ENCODE results near the gene FUT8. TPM values are rescaled to one million over a fixed set of nuclear protein-coding genes. Genes with fewer than 3 reads are reported as not detected.
"Not testable (repeated sequence)": the region's sequence is repeated elsewhere in the genome, so short reads cannot be mapped to it uniquely, and the experiment has no call there.

The FUT8 gene
- total RNA-seq, 1 donor, result 32.1 TPM

- no peaks in the 10 kb centered on the region for H3K27me3 ChIP-seq (ENCODE audit: insufficient read depth, low read length)
Measured at GRCh38 chr14:65410640-65411039, 1.9 kb upstream of the FUT8 start.

GRCh38 chr14:65411656-65412031, 886 bp upstream of the FUT8 start:
- no peaks in the 10 kb centered on the region for H3K27me3 ChIP-seq (ENCODE audit: insufficient read depth, low read length)
- peaks cover 15% of the 10 kb centered on the region for H3K4me1 ChIP-seq (ENCODE audit: insufficient read depth, low read length)
- H3K9me3 ChIP-seq (ENCODE audit: low read depth, low read length), result no peaks in the 10 kb centered on the region
- H3K4me3 ChIP-seq (ENCODE audit: low read length), result peak overlapping the region; percentile 95

More at GRCh38 chr14:65410640-65411039, 1.9 kb upstream of the FUT8 start:
- Histone ChIP-seq H3K9me3 (ENCODE audit: low read depth, low read length) (no peaks in the 10 kb centered on the region), H3K4me1 (ENCODE audit: insufficient read depth, low read length) (peaks cover 15% of the 10 kb centered on the region), H3K4me3 (ENCODE audit: low read length) (no peak overlapping the region)

GRCh38 chr14:65412856-65413738, 567 bp downstream of the FUT8 start:
- H3K4me3 ChIP-seq (ENCODE audit: low read length), result peak overlapping the region; percentile 95
- H3K9me3 ChIP-seq (ENCODE audit: low read depth, low read length), result no peaks in the 10 kb centered on the region
- H3K27me3 ChIP-seq (ENCODE audit: insufficient read depth, low read length), result no peaks in the 10 kb centered on the region
- peaks cover 15% of the 10 kb centered on the region for H3K4me1 ChIP-seq (ENCODE audit: insufficient read depth, low read length)

- Histone ChIP-seq H3K4me1 (ENCODE audit: insufficient read depth, low read length) (peaks cover 15% of the 10 kb centered on the region), H3K27me3 (ENCODE audit: insufficient read depth, low read length) (no peaks in the 10 kb centered on the region), H3K4me3 (ENCODE audit: low read length) (peak overlapping the region; percentile 95), H3K9me3 (ENCODE audit: low read depth, low read length) (no peaks in the 10 kb centered on the region)
Measured at GRCh38 chr14:65413739-65414045, 1.2 kb downstream of the FUT8 start.

- H3K9me3 ChIP-seq (ENCODE audit: low read depth, low read length), result no peaks in the 10 kb centered on the region
- H3K27me3 ChIP-seq (ENCODE audit: insufficient read depth, low read length), result no peaks in the 10 kb centered on the region
- peaks cover 15% of the 10 kb centered on the region for H3K4me1 ChIP-seq (ENCODE audit: insufficient read depth, low read length)
- H3K4me3 ChIP-seq (ENCODE audit: low read length), result no peak overlapping the region
Measured at GRCh38 chr14:65414961-65415589, 2.5 kb downstream of the FUT8 start.

GRCh38 chr14:65415613-65416012, 3.1 kb downstream of the FUT8 start:
- Histone ChIP-seq H3K4me3 (ENCODE audit: low read length) (no peak overlapping the region), H3K4me1 (ENCODE audit: insufficient read depth, low read length) (peaks cover 15% of the 10 kb centered on the region), H3K9me3 (ENCODE audit: low read depth, low read length) (no peaks in the 10 kb centered on the region), H3K27me3 (ENCODE audit: insufficient read depth, low read length) (no peaks in the 10 kb centered on the region)

- Histone ChIP-seq H3K4me1 (ENCODE audit: insufficient read depth, low read length) (no peaks in the 10 kb centered on the region), H3K4me3 (ENCODE audit: low read length) (no peak overlapping the region), H3K9me3 (ENCODE audit: low read depth, low read length) (no peaks in the 10 kb centered on the region), H3K27me3 (ENCODE audit: insufficient read depth, low read length) (no peaks in the 10 kb centered on the region)
Measured at GRCh38 chr14:65419593-65420252, 7.2 kb downstream of the FUT8 start.

- Histone ChIP-seq H3K27me3 (ENCODE audit: insufficient read depth, low read length) (no peaks in the 10 kb centered on the region), H3K4me1 (ENCODE audit: insufficient read depth, low read length) (no peaks in the 10 kb centered on the region), H3K4me3 (ENCODE audit: low read length) (no peak overlapping the region), H3K9me3 (ENCODE audit: low read depth, low read length) (no peaks in the 10 kb centered on the region)
Measured at GRCh38 chr14:65421201-65421981, 8.9 kb downstream of the FUT8 start.

GRCh38 chr14:65422088-65422834, 9.7 kb downstream of the FUT8 start:
- Histone ChIP-seq H3K27me3 (ENCODE audit: insufficient read depth, low read length) (no peaks in the 10 kb centered on the region), H3K4me1 (ENCODE audit: insufficient read depth, low read length) (no peaks in the 10 kb centered on the region), H3K4me3 (ENCODE audit: low read length) (no peak overlapping the region), H3K9me3 (ENCODE audit: low read depth, low read length) (no peaks in the 10 kb centered on the region)

GRCh38 chr14:65423982-65424381, 11.5 kb downstream of the FUT8 start:
- H3K4me3 ChIP-seq (ENCODE audit: low read length), result no peak overlapping the region
- no peaks in the 10 kb centered on the region for H3K4me1 ChIP-seq (ENCODE audit: insufficient read depth, low read length)
- H3K9me3 ChIP-seq (ENCODE audit: low read depth, low read length), result no peaks in the 10 kb centered on the region
- no peaks in the 10 kb centered on the region for H3K27me3 ChIP-seq (ENCODE audit: insufficient read depth, low read length)

- Histone ChIP-seq H3K9me3 (ENCODE audit: low read depth, low read length) (no peaks in the 10 kb centered on the region), H3K27me3 (ENCODE audit: insufficient read depth, low read length) (no peaks in the 10 kb centered on the region), H3K4me1 (ENCODE audit: insufficient read depth, low read length) (no peaks in the 10 kb centered on the region), H3K4me3 (ENCODE audit: low read length) (no peak overlapping the region)
Measured at GRCh38 chr14:65424531-65424930, 12.0 kb downstream of the FUT8 start.

GRCh38 chr14:65425885-65426284, 13.4 kb downstream of the FUT8 start:
- no peaks in the 10 kb centered on the region for H3K27me3 ChIP-seq (ENCODE audit: insufficient read depth, low read length)
- H3K4me3 ChIP-seq (ENCODE audit: low read length), result no peak overlapping the region
- no peaks in the 10 kb centered on the region for H3K9me3 ChIP-seq (ENCODE audit: low read depth, low read length)

GRCh38 chr14:65426902-65427301, 14.4 kb downstream of the FUT8 start:
- not testable (repeated sequence) for H3K27me3 ChIP-seq (ENCODE audit: insufficient read depth, low read length); H3K9me3 ChIP-seq (ENCODE audit: low read depth, low read length); H3K4me1 ChIP-seq (ENCODE audit: insufficient read depth, low read length); H3K4me3 ChIP-seq (ENCODE audit: low read length)

More at GRCh38 chr14:65425885-65426284, 13.4 kb downstream of the FUT8 start:
- H3K4me1 ChIP-seq (ENCODE audit: insufficient read depth, low read length), result no peaks in the 10 kb centered on the region

- no peaks in the 10 kb centered on the region for H3K9me3 ChIP-seq (ENCODE audit: low read depth, low read length)
- H3K4me1 ChIP-seq (ENCODE audit: insufficient read depth, low read length), result peaks cover 5% of the 10 kb centered on the region
- no peak overlapping the region for H3K4me3 ChIP-seq (ENCODE audit: low read length)
- no peaks in the 10 kb centered on the region for H3K27me3 ChIP-seq (ENCODE audit: insufficient read depth, low read length)
Measured at GRCh38 chr14:65428691-65429090, 16.2 kb downstream of the FUT8 start.
